Lower leg skin (tissue), 3 donors: ENCODE measurements around the gene COL4A2.

Source experiments
- POLR2A ChIP-seq, 2 donors: fragments of 450-650 bp; IDR thresholded peaks; one replicate each; pipeline ENCODE4 v1.6.1; 2016 to 2017; ENCODE audit warnings: antibody characterized with exemption in 2 of 2, mild to moderate bottlenecking in 1 of 2, moderate library complexity in 1 of 2
- TF ChIP-seq, protein P1 (sequence below), 3 donors: fragments of 450-650 bp; IDR thresholded peaks; one replicate each; pipeline ENCODE4 v1.5.1; 2016; ENCODE audit warnings: antibody characterized with exemption in 3 of 3, mild to moderate bottlenecking in 3 of 3, moderate library complexity in 2 of 3

DNA sequence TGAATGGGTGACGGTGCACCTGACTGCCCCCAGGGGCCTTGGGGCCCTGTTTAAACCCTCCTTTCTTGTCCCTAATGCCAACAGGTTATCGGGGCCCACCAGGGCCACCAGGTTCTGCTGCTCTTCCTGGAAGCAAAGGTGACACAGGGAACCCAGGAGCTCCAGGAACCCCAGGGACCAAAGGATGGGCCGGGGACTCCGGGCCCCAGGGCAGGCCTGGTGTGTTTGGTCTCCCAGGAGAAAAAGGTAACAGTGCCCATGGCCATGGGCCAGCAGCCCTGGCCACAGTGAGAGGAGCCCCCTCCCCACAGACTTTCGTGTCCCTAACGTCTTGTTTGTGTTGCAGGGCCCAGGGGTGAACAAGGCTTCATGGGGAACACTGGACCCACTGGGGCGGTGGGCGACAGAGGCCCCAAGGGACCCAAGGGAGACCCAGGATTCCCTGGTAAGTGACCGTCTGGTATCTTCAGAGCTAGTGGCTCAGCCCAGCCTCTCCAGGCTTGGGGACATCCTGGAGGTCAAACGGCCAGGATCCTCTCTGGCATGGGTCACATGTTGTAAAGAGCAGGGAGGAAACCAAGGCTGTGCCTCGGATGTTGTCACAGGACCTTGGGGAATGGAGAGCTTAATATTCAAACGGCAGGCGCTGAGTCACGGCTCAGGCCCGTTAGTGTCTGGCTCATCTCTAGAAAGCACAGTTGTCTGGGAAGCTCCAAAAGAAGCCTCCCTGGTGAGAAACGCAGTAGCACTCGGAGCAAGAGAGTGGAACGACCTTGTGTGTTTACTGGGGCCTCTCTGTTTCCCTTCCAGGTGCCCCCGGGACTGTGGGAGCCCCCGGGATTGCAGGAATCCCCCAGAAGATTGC is 196.2 kb downstream of the COL4A2 start:
- TF ChIP-seq, protein P1, sequence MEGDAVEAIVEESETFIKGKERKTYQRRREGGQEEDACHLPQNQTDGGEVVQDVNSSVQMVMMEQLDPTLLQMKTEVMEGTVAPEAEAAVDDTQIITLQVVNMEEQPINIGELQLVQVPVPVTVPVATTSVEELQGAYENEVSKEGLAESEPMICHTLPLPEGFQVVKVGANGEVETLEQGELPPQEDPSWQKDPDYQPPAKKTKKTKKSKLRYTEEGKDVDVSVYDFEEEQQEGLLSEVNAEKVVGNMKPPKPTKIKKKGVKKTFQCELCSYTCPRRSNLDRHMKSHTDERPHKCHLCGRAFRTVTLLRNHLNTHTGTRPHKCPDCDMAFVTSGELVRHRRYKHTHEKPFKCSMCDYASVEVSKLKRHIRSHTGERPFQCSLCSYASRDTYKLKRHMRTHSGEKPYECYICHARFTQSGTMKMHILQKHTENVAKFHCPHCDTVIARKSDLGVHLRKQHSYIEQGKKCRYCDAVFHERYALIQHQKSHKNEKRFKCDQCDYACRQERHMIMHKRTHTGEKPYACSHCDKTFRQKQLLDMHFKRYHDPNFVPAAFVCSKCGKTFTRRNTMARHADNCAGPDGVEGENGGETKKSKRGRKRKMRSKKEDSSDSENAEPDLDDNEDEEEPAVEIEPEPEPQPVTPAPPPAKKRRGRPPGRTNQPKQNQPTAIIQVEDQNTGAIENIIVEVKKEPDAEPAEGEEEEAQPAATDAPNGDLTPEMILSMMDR (IDR thresholded peaks at IDR 0.05), result no peak
- TF ChIP-seq POLR2A (IDR thresholded peaks at IDR 0.05), result no peak
